Mesenchymal stem cell (in vitro differentiated cells and primary cell): ENCODE data around the gene TNFAIP6.
"Not testable (repeated sequence)": the region's sequence is repeated elsewhere in the genome, so short reads cannot be mapped to it uniquely, and the experiment has no call there.

Experiments used
- DNase-seq: peaks from one replicate; pipeline ENCODE4 v3.0.0-alpha.2; 2013
- H2AFZ ChIP-seq: one replicate; pipeline ENCODE4 v1.6.1; 2013; ENCODE audit warnings: low read depth, mild to moderate bottlenecking, control low read depth, inconsistent platforms, low read length, moderate library complexity
- H2AK5ac ChIP-seq: 2 replicates; pipeline ENCODE4 v1.6.1; 2013; ENCODE audit warnings: low read length, moderate library complexity, mild to moderate bottlenecking, inconsistent platforms; ENCODE audit not compliant: severe bottlenecking
- H2BK120ac ChIP-seq: one replicate; pipeline ENCODE4 v1.6.1; 2013; ENCODE audit warnings: low read depth, mild to moderate bottlenecking, inconsistent platforms, low read length, moderate library complexity
- H2BK12ac ChIP-seq, 2 experiments: one replicate each; pipeline ENCODE4 v1.6.1; 2013; ENCODE audit warnings: inconsistent platforms in 2 of 2, low read length in 2 of 2, mild to moderate bottlenecking in 2 of 2, moderate library complexity in 2 of 2, control low read depth in 1 of 2
- H2BK15ac ChIP-seq: one replicate; pipeline ENCODE4 v1.6.1; 2013; ENCODE audit warnings: mild to moderate bottlenecking, low read depth, inconsistent platforms; ENCODE audit not compliant: poor library complexity, severe bottlenecking
- H2BK5ac ChIP-seq: 2 replicates; pipeline ENCODE4 v1.6.1; 2013; ENCODE audit warnings: low read depth, mild to moderate bottlenecking, low read length, control low read depth, inconsistent platforms; ENCODE audit not compliant: poor library complexity, severe bottlenecking
- H3K14ac ChIP-seq, 2 experiments: one replicate each; pipeline ENCODE4 v1.6.1; 2013; ENCODE audit warnings: inconsistent platforms in 2 of 2, low read length in 2 of 2, control low read depth in 1 of 2, mild to moderate bottlenecking in 1 of 2, moderate library complexity in 1 of 2
- H3K18ac ChIP-seq, 2 experiments: one replicate each; pipeline ENCODE4 v1.6.1; 2013; ENCODE audit warnings: inconsistent platforms in 2 of 2, low read length in 2 of 2, control low read depth in 1 of 2, low read depth in 1 of 2, mild to moderate bottlenecking in 1 of 2
- H3K23ac ChIP-seq, 2 experiments: one replicate each; pipeline ENCODE4 v1.6.1; 2013; ENCODE audit warnings: inconsistent platforms in 2 of 2, low read length in 2 of 2, mild to moderate bottlenecking in 2 of 2, moderate library complexity in 2 of 2, control low read depth in 1 of 2
- H3K27ac ChIP-seq: 2 replicates; pipeline ENCODE4 v1.5.1; 2013; ENCODE audit warnings: mild to moderate bottlenecking, moderate library complexity, low read length, control low read depth, inconsistent platforms; ENCODE audit not compliant: poor library complexity, severe bottlenecking
- H3K27me3 ChIP-seq, 2 experiments: 2 replicates each; pipeline versions ENCODE4 v1.6.1 to v1.7.0; 2013; ENCODE audit warnings: low read length in 2 of 2, mild to moderate bottlenecking in 2 of 2, moderate library complexity in 2 of 2, control low read depth in 1 of 2, inconsistent platforms in 1 of 2; ENCODE audit not compliant: control insufficient read depth in 1 of 2, insufficient read depth in 1 of 2
- H3K36me3 ChIP-seq, 2 experiments: 2 replicates each; pipeline versions ENCODE4 v1.6.1 to v1.7.0; 2013; ENCODE audit warnings: low read length in 2 of 2, control low read depth in 1 of 2, inconsistent platforms in 1 of 2, low read depth in 1 of 2, mild to moderate bottlenecking in 1 of 2; ENCODE audit not compliant: insufficient read depth in 2 of 2, control insufficient read depth in 1 of 2
- H3K4ac ChIP-seq, 2 experiments: one replicate each; pipeline ENCODE4 v1.6.1; 2013; ENCODE audit warnings: inconsistent platforms in 2 of 2, low read length in 2 of 2, mild to moderate bottlenecking in 2 of 2, moderate library complexity in 2 of 2, control low read depth in 1 of 2, low read depth in 1 of 2
- H3K4me1 ChIP-seq: 2 replicates; pipeline ENCODE4 v1.6.1; 2013; ENCODE audit warnings: low read depth, low read length, control low read depth; ENCODE audit not compliant: control insufficient read depth, insufficient read depth
- H3K4me2 ChIP-seq: 2 replicates; pipeline ENCODE4 v1.6.1; 2013; ENCODE audit warnings: low read length, mild to moderate bottlenecking, inconsistent platforms; ENCODE audit not compliant: poor library complexity, severe bottlenecking
- H3K4me3 ChIP-seq, 2 experiments: 2 replicates each; pipeline versions ENCODE4 v1.5.1 to v1.7.0; 2013; ENCODE audit warnings: low read length in 2 of 2, mild to moderate bottlenecking in 2 of 2, control low read depth in 1 of 2, low read depth in 1 of 2; ENCODE audit not compliant: insufficient read depth in 1 of 2
- H3K79me1 ChIP-seq: replicated peaks from 2 replicates; pipeline ENCODE4 v1.6.1; 2013; ENCODE audit warnings: mild to moderate bottlenecking, control low read depth, low read length, inconsistent platforms; ENCODE audit not compliant: poor library complexity, severe bottlenecking
- H3K9ac ChIP-seq: 2 replicates; pipeline ENCODE4 v1.7.0; 2013; ENCODE audit warnings: mild to moderate bottlenecking, low read length, moderate library complexity
- H3K9me3 ChIP-seq: 2 replicates; pipeline ENCODE4 v1.7.0; 2013; ENCODE audit warnings: mild to moderate bottlenecking, low read length; ENCODE audit not compliant: control insufficient read depth
- H4K8ac ChIP-seq: one replicate; pipeline ENCODE4 v1.6.1; 2013; ENCODE audit warnings: inconsistent platforms, mild to moderate bottlenecking, low read length, moderate library complexity
- H4K91ac ChIP-seq: one replicate; pipeline ENCODE4 v1.6.1; 2013; ENCODE audit warnings: mild to moderate bottlenecking, low read length, inconsistent platforms
- WGBS: methylation state at CpG from one replicate; pipeline ENCODE4 v1.1.7; 2013; ENCODE audit warnings: mixed read lengths; 5-methylcytosine and 5-hydroxymethylcytosine counted together

Gene TNFAIP6

DNA sequence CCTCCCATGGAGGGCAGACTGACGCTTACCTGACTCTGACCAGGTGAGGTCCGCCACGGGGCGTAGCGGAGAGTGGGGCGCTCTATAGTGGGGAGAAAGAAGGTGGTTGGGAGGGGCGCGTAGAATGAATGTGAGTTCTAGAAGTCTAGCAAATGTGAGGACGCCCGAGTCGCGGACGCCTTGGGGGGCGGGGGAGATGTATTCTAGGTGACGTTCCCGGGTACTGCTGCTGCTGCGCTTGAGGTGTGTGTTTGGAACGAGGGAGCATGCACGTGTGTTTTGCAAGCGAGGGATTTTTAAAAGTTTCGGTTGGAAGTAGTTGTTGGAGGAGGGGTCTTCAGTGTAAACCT is 53.1 kb downstream of the TNFAIP6 start:
- peaks cover 5% of the 10 kb centered on the region for H3K4me1 ChIP-seq
- peak overlapping the region; percentile 66 to 91 for H3K4ac ChIP-seq
- peak overlapping the region; percentile 54 for H2AFZ ChIP-seq
- peak overlapping the region; percentile 95 for H3K4me2 ChIP-seq
- H3K9ac ChIP-seq, result peak overlapping the region; percentile 98
- H2BK120ac ChIP-seq, result no peak overlapping the region
- H3K27ac ChIP-seq, result peak overlapping the region; percentile 52
- H3K23ac ChIP-seq, result peak overlapping the region in 1 of 2 experiments; percentile 56
- no peak overlapping the region for H4K91ac ChIP-seq
- H3K9me3 ChIP-seq, result no peaks in the 10 kb centered on the region
- peaks cover 3% of the 10 kb centered on the region for H3K79me1 ChIP-seq
- WGBS, result under 1% methylated on average over 21 of the region's 21 CpGs
- no peak overlapping the region for H2BK15ac ChIP-seq
- peak overlapping the region; percentile 85 for H4K8ac ChIP-seq
- peak overlapping the region; percentile 56 to 90 for H3K18ac ChIP-seq
- H2AK5ac ChIP-seq, result no peak overlapping the region
- no peaks in the 10 kb centered on the region for H3K27me3 ChIP-seq
- peaks cover 15 to 30% of the 10 kb centered on the region in 2 experiments for H3K36me3 ChIP-seq
- H3K4me3 ChIP-seq, result peak overlapping the region; percentile 94 to 99
- no peak overlapping the region for H2BK12ac ChIP-seq
- peak overlapping the region; percentile 74 for H2BK5ac ChIP-seq
- peak; percentile 27 for DNase-seq
- peak overlapping the region; percentile 39 to 68 for H3K14ac ChIP-seq

DNA sequence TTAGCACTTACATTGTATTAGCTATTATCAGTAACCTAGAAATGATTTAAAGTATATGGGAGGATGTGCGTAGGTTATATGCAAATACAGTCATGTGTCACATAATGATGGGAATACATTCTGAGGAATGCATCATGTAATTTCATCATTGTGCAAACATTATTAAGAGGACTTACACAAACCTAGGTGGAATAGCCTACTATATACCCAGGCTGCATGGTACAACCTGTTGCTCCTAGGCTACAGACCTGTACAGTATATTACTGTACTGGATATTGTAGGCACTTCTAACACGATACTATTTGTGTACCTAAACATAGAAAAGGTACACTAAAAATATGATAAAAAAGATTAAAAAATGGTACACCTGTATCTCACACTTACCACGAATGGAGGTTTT is 60.3 kb downstream of the TNFAIP6 start:
- Histone ChIP-seq H4K91ac (no peak overlapping the region), H3K9ac (no peak overlapping the region), H3K36me3 (peaks cover 19 to 92% of the 10 kb centered on the region in 2 experiments), H2BK15ac (no peak overlapping the region), H2BK5ac (no peak overlapping the region), H3K18ac (no peak overlapping the region), H3K27ac (no peak overlapping the region), H4K8ac (no peak overlapping the region), H3K4me2 (no peak overlapping the region), H2BK12ac (no peak overlapping the region), H3K4ac (no peak overlapping the region), H3K23ac (no peak overlapping the region), H2BK120ac (no peak overlapping the region), H3K4me3 (no peak overlapping the region), H3K79me1 (peaks cover 10% of the 10 kb centered on the region), H2AK5ac (no peak overlapping the region), H2AFZ (no peak overlapping the region), H3K14ac (no peak overlapping the region), H3K27me3 (no peaks in the 10 kb centered on the region), H3K9me3 (no peaks in the 10 kb centered on the region), H3K4me1 (no peaks in the 10 kb centered on the region)
- no CpG with 5 or more reads among the region's 3 CpGs for WGBS
- DNase-seq, result no peak

GRCh38 chr2:151421681-151422080 is 64.3 kb downstream of the TNFAIP6 start:
- H3K18ac ChIP-seq, H3K9me3 ChIP-seq, H2AK5ac ChIP-seq, H3K23ac ChIP-seq, DNase-seq, H2BK12ac ChIP-seq, H3K4ac ChIP-seq, H3K27me3 ChIP-seq, H3K4me2 ChIP-seq, H3K9ac ChIP-seq, H3K4me3 ChIP-seq, H3K4me1 ChIP-seq, H2BK5ac ChIP-seq, H4K8ac ChIP-seq, H4K91ac ChIP-seq, H2BK15ac ChIP-seq, H2AFZ ChIP-seq, H3K14ac ChIP-seq, H2BK120ac ChIP-seq, H3K27ac ChIP-seq: not testable (repeated sequence)
- 91% methylated on average over 8 of the region's 12 CpGs for WGBS
- Histone ChIP-seq H3K36me3 (peaks cover 19 to 82% of the 10 kb centered on the region in 2 experiments), H3K79me1 (peaks cover 11% of the 10 kb centered on the region)

- DNase-seq, result no peak
- Histone ChIP-seq H2AK5ac (no peak overlapping the region), H3K4ac (no peak overlapping the region), H3K9ac (no peak overlapping the region), H3K14ac (no peak overlapping the region), H2BK120ac (no peak overlapping the region), H3K27me3 (no peaks in the 10 kb centered on the region), H2BK5ac (no peak overlapping the region), H3K23ac (no peak overlapping the region), H3K4me2 (no peak overlapping the region), H3K27ac (no peak overlapping the region), H3K18ac (no peak overlapping the region), H4K91ac (no peak overlapping the region), H3K4me1 (no peaks in the 10 kb centered on the region), H3K36me3 (peaks cover 23 to 69% of the 10 kb centered on the region in 2 experiments), H2BK15ac (no peak overlapping the region), H4K8ac (no peak overlapping the region), H2AFZ (no peak overlapping the region), H3K79me1 (peaks cover 12% of the 10 kb centered on the region), H3K9me3 (no peaks in the 10 kb centered on the region), H2BK12ac (no peak overlapping the region), H3K4me3 (no peak overlapping the region)
- 97% methylated on average over 3 of the region's 3 CpGs for WGBS
Observed at GRCh38 chr2:151422917-151423439, 65.6 kb downstream of the TNFAIP6 start.
